ENCODE data around the gene CKMT2. TPM values are rescaled to one million over a fixed set of nuclear protein-coding genes. Genes with fewer than 3 reads are reported as not detected.

The CKMT2 gene
- total RNA-seq, 1 experiment from 2014 or later, result 0.66 TPM

- Histone ChIP-seq H3K36me3 (replicated peaks; ENCODE audit: control insufficient read depth, insufficient read depth, low read length) (no peaks in the 10 kb centered on the region; the same call in 1 of the 2 replicates), H3K4me3 (ENCODE audit: insufficient read depth, low read depth, low read length) (peak overlapping the region; percentile 55; the same call in 1 of the 2 replicates), H3K27me3 (ENCODE audit: control insufficient read depth, insufficient read depth, low read length) (no peaks in the 10 kb centered on the region)
- no peak for DNase-seq
Observed at GRCh38 chr5:81232464-81233079, 550 bp upstream of the CKMT2 start.

- no peak for DNase-seq
- Histone ChIP-seq H3K4me3 (ENCODE audit: insufficient read depth, low read depth, low read length) (no peak overlapping the region), H3K27me3 (ENCODE audit: control insufficient read depth, insufficient read depth, low read length) (no peaks in the 10 kb centered on the region), H3K36me3 (replicated peaks; ENCODE audit: control insufficient read depth, insufficient read depth, low read length) (no peaks in the 10 kb centered on the region; the same call in 1 of the 2 replicates)
Observed at GRCh38 chr5:81234299-81234698, 1.2 kb downstream of the CKMT2 start.

- Histone ChIP-seq H3K27me3 (ENCODE audit: control insufficient read depth, insufficient read depth, low read length) (no peaks in the 10 kb centered on the region), H3K36me3 (replicated peaks; ENCODE audit: control insufficient read depth, insufficient read depth, low read length) (no peaks in the 10 kb centered on the region; the same call in 1 of the 2 replicates), H3K4me3 (ENCODE audit: insufficient read depth, low read depth, low read length) (no peak overlapping the region)
- DNase-seq, result no peak
Observed at GRCh38 chr5:81234801-81235200, 1.7 kb downstream of the CKMT2 start.

- no peak overlapping the region for H3K4me3 ChIP-seq (ENCODE audit: insufficient read depth, low read depth, low read length)
- DNase-seq, result no peak
- no peaks in the 10 kb centered on the region for H3K27me3 ChIP-seq (ENCODE audit: control insufficient read depth, insufficient read depth, low read length)
- no peaks in the 10 kb centered on the region; the same call in 1 of the 2 replicates for H3K36me3 ChIP-seq (replicated peaks; ENCODE audit: control insufficient read depth, insufficient read depth, low read length)
Observed at GRCh38 chr5:81235287-81236072, 2.4 kb downstream of the CKMT2 start.

GRCh38 chr5:81238460-81238859, 5.3 kb downstream of the CKMT2 start:
- no peak overlapping the region for H3K4me3 ChIP-seq (ENCODE audit: insufficient read depth, low read depth, low read length)
- no peak for DNase-seq

GRCh38 chr5:81239613-81240012, 6.5 kb downstream of the CKMT2 start:
- Histone ChIP-seq H3K4me3 (ENCODE audit: insufficient read depth, low read depth, low read length) (no peak overlapping the region), H3K27me3 (ENCODE audit: control insufficient read depth, insufficient read depth, low read length) (no peaks in the 10 kb centered on the region), H3K36me3 (replicated peaks; ENCODE audit: control insufficient read depth, insufficient read depth, low read length) (no peaks in the 10 kb centered on the region; the same call in 1 of the 2 replicates)
- DNase-seq, result no peak

More at GRCh38 chr5:81238460-81238859, 5.3 kb downstream of the CKMT2 start:
- H3K27me3 ChIP-seq (ENCODE audit: control insufficient read depth, insufficient read depth, low read length), result no peaks in the 10 kb centered on the region
- H3K36me3 ChIP-seq (replicated peaks; ENCODE audit: control insufficient read depth, insufficient read depth, low read length), result no peaks in the 10 kb centered on the region; the same call in 1 of the 2 replicates

- Histone ChIP-seq H3K4me3 (ENCODE audit: insufficient read depth, low read depth, low read length) (no peak overlapping the region), H3K27me3 (ENCODE audit: control insufficient read depth, insufficient read depth, low read length) (no peaks in the 10 kb centered on the region), H3K36me3 (replicated peaks; ENCODE audit: control insufficient read depth, insufficient read depth, low read length) (no peaks in the 10 kb centered on the region)
- DNase-seq, result no peak
Observed at GRCh38 chr5:81241001-81241400, 7.9 kb downstream of the CKMT2 start.

- Histone ChIP-seq H3K4me3 (ENCODE audit: insufficient read depth, low read depth, low read length) (no peak overlapping the region), H3K27me3 (ENCODE audit: control insufficient read depth, insufficient read depth, low read length) (no peaks in the 10 kb centered on the region), H3K36me3 (replicated peaks; ENCODE audit: control insufficient read depth, insufficient read depth, low read length) (no peaks in the 10 kb centered on the region)
- DNase-seq, result no peak
Observed at GRCh38 chr5:81241961-81242648, 9.0 kb downstream of the CKMT2 start.

GRCh38 chr5:81242906-81243436, 9.8 kb downstream of the CKMT2 start:
- H3K4me3 ChIP-seq (ENCODE audit: insufficient read depth, low read depth, low read length), result no peak overlapping the region

GRCh38 chr5:81244451-81244850, 11.3 kb downstream of the CKMT2 start:
- DNase-seq, result no peak
- Histone ChIP-seq H3K4me3 (ENCODE audit: insufficient read depth, low read depth, low read length) (no peak overlapping the region), H3K27me3 (ENCODE audit: control insufficient read depth, insufficient read depth, low read length) (no peaks in the 10 kb centered on the region), H3K36me3 (replicated peaks; ENCODE audit: control insufficient read depth, insufficient read depth, low read length) (no peaks in the 10 kb centered on the region)

More at GRCh38 chr5:81242906-81243436, 9.8 kb downstream of the CKMT2 start:
- no peak for DNase-seq
- no peaks in the 10 kb centered on the region for H3K36me3 ChIP-seq (replicated peaks; ENCODE audit: control insufficient read depth, insufficient read depth, low read length)
- H3K27me3 ChIP-seq (ENCODE audit: control insufficient read depth, insufficient read depth, low read length), result no peaks in the 10 kb centered on the region

- no peak for DNase-seq
- Histone ChIP-seq H3K27me3 (ENCODE audit: control insufficient read depth, insufficient read depth, low read length) (no peaks in the 10 kb centered on the region), H3K36me3 (replicated peaks; ENCODE audit: control insufficient read depth, insufficient read depth, low read length) (no peaks in the 10 kb centered on the region), H3K4me3 (ENCODE audit: insufficient read depth, low read depth, low read length) (no peak overlapping the region)
Observed at GRCh38 chr5:81245871-81246235, 12.7 kb downstream of the CKMT2 start.

- H3K36me3 ChIP-seq (replicated peaks; ENCODE audit: control insufficient read depth, insufficient read depth, low read length), result no peaks in the 10 kb centered on the region
- no peak overlapping the region for H3K4me3 ChIP-seq (ENCODE audit: insufficient read depth, low read depth, low read length)
- H3K27me3 ChIP-seq (ENCODE audit: control insufficient read depth, insufficient read depth, low read length), result no peaks in the 10 kb centered on the region
- no peak for DNase-seq
Observed at GRCh38 chr5:81246697-81247096, 13.6 kb downstream of the CKMT2 start.

GRCh38 chr5:81247441-81247972, 14.4 kb downstream of the CKMT2 start:
- H3K36me3 ChIP-seq (replicated peaks; ENCODE audit: control insufficient read depth, insufficient read depth, low read length), result no peaks in the 10 kb centered on the region
- H3K27me3 ChIP-seq (ENCODE audit: control insufficient read depth, insufficient read depth, low read length), result no peaks in the 10 kb centered on the region
- DNase-seq, result no peak
- no peak overlapping the region for H3K4me3 ChIP-seq (ENCODE audit: insufficient read depth, low read depth, low read length)

GRCh38 chr5:81249240-81249639, 16.1 kb downstream of the CKMT2 start:
- no peaks in the 10 kb centered on the region for H3K27me3 ChIP-seq (ENCODE audit: control insufficient read depth, insufficient read depth, low read length)
- no peak overlapping the region for H3K4me3 ChIP-seq (ENCODE audit: insufficient read depth, low read depth, low read length)
- H3K36me3 ChIP-seq (replicated peaks; ENCODE audit: control insufficient read depth, insufficient read depth, low read length), result no peaks in the 10 kb centered on the region
- DNase-seq, result no peak

Data from H7 (cell line).